GM19452 (cell line): ENCODE data around the gene USHBP1.
A peak's percentile ranks its signal among the peaks of the same experiment; 100 is the strongest.

Experiments used
- ATAC-seq: cut with Tn5 transposase; IDR thresholded peaks from one replicate; pipeline ENCODE4 v1.9.1; 2021; ENCODE audit not compliant: unreplicated experiment

The USHBP1 gene

GRCh38 chr19:17240826-17241399, 23.6 kb downstream of the USHBP1 start:
- no peak for ATAC-seq

GRCh38 chr19:17240062-17240752, 24.3 kb downstream of the USHBP1 start:
- ATAC-seq = no peak

GRCh38 chr19:17237747-17238706, 26.5 kb downstream of the USHBP1 start:
- no peak for ATAC-seq

GRCh38 chr19:17236811-17237543, 27.6 kb downstream of the USHBP1 start:
- no peak for ATAC-seq

- no peak for ATAC-seq
Measured at GRCh38 chr19:17235971-17236777, 28.4 kb downstream of the USHBP1 start.

- peak; percentile 53 for ATAC-seq
Measured at GRCh38 chr19:17235300-17235970, 29.1 kb downstream of the USHBP1 start.

GRCh38 chr19:17234911-17235299, 29.6 kb downstream of the USHBP1 start:
- no peak for ATAC-seq

GRCh38 chr19:17232258-17232657, 32.3 kb downstream of the USHBP1 start:
- ATAC-seq = no peak

GRCh38 chr19:17229890-17230289, 34.7 kb downstream of the USHBP1 start:
- ATAC-seq = no peak

- no peak for ATAC-seq
Measured at GRCh38 chr19:17227798-17228367, 36.7 kb downstream of the USHBP1 start.

- ATAC-seq = peak; percentile 86
Measured at GRCh38 chr19:17226002-17226933, 38.3 kb downstream of the USHBP1 start, which contains the start of gene OCEL1. Gene OCEL1 (plus strand): TSS chr19:17226226. CDS start chr19:17226248, 22 bp downstream.

- ATAC-seq = no peak
Measured at GRCh38 chr19:17225053-17225452, 39.5 kb downstream of the USHBP1 start.

- no peak for ATAC-seq
Measured at GRCh38 chr19:17220207-17220758, 44.3 kb downstream of the USHBP1 start.

- ATAC-seq = no peak
Measured at GRCh38 chr19:17219286-17219685, 45.3 kb downstream of the USHBP1 start.

GRCh38 chr19:17216058-17216670, 48.4 kb downstream of the USHBP1 start:
- no peak for ATAC-seq

GRCh38 chr19:17215127-17215971, 49.2 kb downstream of the USHBP1 start, which contains the start of gene USE1:
Gene USE1 (plus strand): TSS chr19:17215357. CDS start chr19:17215406, 49 bp downstream.
- peak; percentile 79 for ATAC-seq
